HepG2 (cell line): ENCODE data around the gene CTNNBIP1. TPM values are rescaled to one million over a fixed set of nuclear protein-coding genes. Genes with fewer than 3 reads are reported as not detected.

Experiments used
- ATAC-seq: fragments of 200-7000 bp; cut with Tn5 transposase; 3 replicates; pipeline ENCODE4 v1.9.1; 2020; ENCODE audit warnings: mild to moderate bottlenecking, moderate library complexity
- BruUV-seq: library from RNA; stranded (reverse); fragments of 400-500 nt; replicated peaks from 2 replicates; lab custom pipeline; 2021; lab: Mats Ljungman, UMichigan
- CTCF ChIA-PET: fragments of 300-600 bp; formaldehyde crosslinking; extraction: SDS; loops from one replicate; lab custom pipeline; 2021; ENCODE audit warnings: low total read pairs, inconsistent platforms, low intra/inter-chr PET ratio; lab: Yijun Ruan, JAX
- POLR2A ChIA-PET: fragments of 350-600 bp; sonication (Branson Sonifier 250); formaldehyde crosslinking; loops from one replicate; lab custom pipeline; 2020; ENCODE audit warnings: antibody characterized with exemption, inconsistent platforms; lab: Yijun Ruan, JAX
- DNase-seq: peaks from one replicate; pipeline ENCODE4 v3.0.0-alpha.2; 2015; ENCODE audit warnings: low spot score
- FAIRE-seq: peaks from 3 replicates; lab custom pipeline; 2011; peaks lifted over from hg19 to GRCh38; lab: Jason Lieb, UNC
- H2AFZ ChIP-seq: one replicate; pipeline ENCODE4 v1.6.1; 2011; ENCODE audit warnings: low read length, inconsistent platforms
- H3K27ac ChIP-seq: fragments of 300-600 bp; 3 replicates; pipeline ENCODE4 v1.8.0; 2011; ENCODE audit warnings: mixed run types, mild to moderate bottlenecking, mixed read lengths, low read length, inconsistent platforms; ENCODE audit not compliant: insufficient read depth; ENCODE audit errors: extremely low read length
- H3K27me3 ChIP-seq, 2 experiments: fragments of 200-600 bp in 1 of 2; 2 replicates in 1 of 2; 3 replicates in 1 of 2; pipeline versions ENCODE4 v1.6.0 to v1.8.0; 2011; ENCODE audit warnings: low read length in 2 of 2, mild to moderate bottlenecking in 2 of 2, moderate library complexity in 2 of 2, inconsistent platforms in 1 of 2; ENCODE audit not compliant: insufficient read depth in 2 of 2, control insufficient read depth in 1 of 2
- H3K36me3 ChIP-seq, 2 experiments: fragments of 200-600 bp in 1 of 2; replicated peaks in 1 of 2; 2 replicates in 1 of 2; 3 replicates in 1 of 2; pipeline versions ENCODE4 v1.5.1 to v1.8.0; 2011; ENCODE audit warnings: low read length in 2 of 2, inconsistent platforms in 1 of 2; ENCODE audit not compliant: insufficient read depth in 2 of 2, control insufficient read depth in 1 of 2
- H3K4me1 ChIP-seq: 2 replicates; pipeline ENCODE4 v1.5.1; 2012; ENCODE audit warnings: low read length, inconsistent platforms; ENCODE audit not compliant: insufficient read depth
- H3K4me2 ChIP-seq: 2 replicates; pipeline ENCODE4 v1.6.0; 2011; ENCODE audit warnings: low read depth, low read length, inconsistent platforms
- H3K4me3 ChIP-seq, 3 experiments: fragments of 200-600 bp in 1 of 3; sonication (generic), shearing (Covaris generic) in 1 of 3; replicated peaks in 1 of 3; 2 replicates each; pipeline ENCODE4 v1.5.1; 2011 to 2016; ENCODE audit warnings: low read length in 3 of 3, inconsistent platforms in 2 of 3, low read depth in 2 of 3, mild to moderate bottlenecking in 2 of 3, control low read depth in 1 of 3, mixed read lengths in 1 of 3; ENCODE audit not compliant: insufficient read depth in 1 of 3
- H3K79me2 ChIP-seq: one replicate; pipeline ENCODE4 v1.6.1; 2011; ENCODE audit warnings: low read length, inconsistent platforms; ENCODE audit not compliant: insufficient read depth
- H3K9ac ChIP-seq: 2 replicates; pipeline ENCODE4 v1.6.0; 2011; ENCODE audit warnings: mild to moderate bottlenecking, low read depth, low read length, inconsistent platforms; ENCODE audit not compliant: insufficient read depth
- H3K9me3 ChIP-seq: 2 replicates; pipeline ENCODE4 v1.5.1; 2012; ENCODE audit warnings: mild to moderate bottlenecking, low read length
- H4K20me1 ChIP-seq: 2 replicates; pipeline ENCODE4 v1.6.0; 2011; ENCODE audit warnings: inconsistent platforms, mild to moderate bottlenecking, low read length, moderate library complexity; ENCODE audit not compliant: insufficient read depth
- AFF4 ChIP-seq: sonication (generic); formaldehyde crosslinking; IDR thresholded peaks from 2 replicates; pipeline ENCODE4 v1.4.0; 2020; ENCODE audit warnings: missing genetic modification reagents
- ARHGAP35 ChIP-seq: sonication (generic); formaldehyde crosslinking; IDR thresholded peaks from 2 replicates; pipeline ENCODE4 v1.9.0; 2022; ENCODE audit warnings: mild to moderate bottlenecking, inconsistent platforms, moderate library complexity, missing genetic modification reagents, borderline replicate concordance
- ATAD3A ChIP-seq: sonication (generic); formaldehyde crosslinking; IDR thresholded peaks from 2 replicates; pipeline ENCODE4 v1.4.0; 2020; ENCODE audit warnings: missing genetic modification reagents
- CREB1 ChIP-seq, 2 experiments: fragments of 450-650 bp in 1 of 2; IDR thresholded peaks; 2 replicates each; pipeline ENCODE4 v1.6.1; 2016 to 2017; ENCODE audit warnings: control low read depth in 1 of 2, mild to moderate bottlenecking in 1 of 2, missing compliant biosample characterization in 1 of 2, missing genetic modification characterization in 1 of 2
- CREBL2 ChIP-seq: sonication (generic); formaldehyde crosslinking; IDR thresholded peaks from 2 replicates; pipeline ENCODE4 v1.8.1; 2023; ENCODE audit warnings: missing genetic modification reagents, mild to moderate bottlenecking, borderline replicate concordance
- ETV5 ChIP-seq: IDR thresholded peaks from 2 replicates; pipeline ENCODE4 v1.6.1; 2018; ENCODE audit warnings: missing biosample characterization, missing genetic modification reagents, inconsistent platforms, borderline replicate concordance
- IRF2 ChIP-seq: IDR thresholded peaks from 2 replicates; pipeline ENCODE4 v1.6.1; 2018; ENCODE audit warnings: missing genetic modification reagents, missing compliant biosample characterization
- KLF15 ChIP-seq: sonication (generic); formaldehyde crosslinking; IDR thresholded peaks from 2 replicates; pipeline ENCODE4 v1.8.1; 2023; ENCODE audit warnings: borderline replicate concordance, mild to moderate bottlenecking, inconsistent platforms, missing genetic modification reagents, mixed read lengths
- MZF1 ChIP-seq: sonication (generic); formaldehyde crosslinking; IDR thresholded peaks from 2 replicates; pipeline ENCODE4 v1.8.1; 2023; ENCODE audit warnings: mild to moderate bottlenecking, missing genetic modification reagents, borderline replicate concordance
- NFIC ChIP-seq: IDR thresholded peaks from 2 replicates; pipeline ENCODE4 v1.6.1; 2012; ENCODE audit warnings: mild to moderate bottlenecking, low read length, inconsistent platforms
- RELA ChIP-seq: sonication (generic); formaldehyde crosslinking; IDR thresholded peaks from 2 replicates; pipeline ENCODE4 v1.4.0; 2020; ENCODE audit warnings: missing genetic modification reagents
- SCMH1 ChIP-seq: sonication (generic); formaldehyde crosslinking; IDR thresholded peaks from 2 replicates; pipeline ENCODE4 v1.9.0; 2021; ENCODE audit warnings: missing genetic modification reagents, mild to moderate bottlenecking, borderline replicate concordance
- SRSF4 ChIP-seq: fragments of 200-400 bp; formaldehyde crosslinking; IDR thresholded peaks from one replicate; pipeline ENCODE4 v1.6.1; 2018; ENCODE audit warnings: mild to moderate bottlenecking, low read depth, low read length, moderate library complexity; ENCODE audit not compliant: poor library complexity, severe bottlenecking
- ZFP36 ChIP-seq: fragments of 150-350 bp; IDR thresholded peaks from 2 replicates; pipeline ENCODE4 v1.6.1; 2018; ENCODE audit warnings: borderline replicate concordance, low read length, low read depth; ENCODE audit not compliant: partially characterized antibody
- ZNF18 ChIP-seq: sonication (generic); formaldehyde crosslinking; IDR thresholded peaks from 2 replicates; pipeline ENCODE4 v1.8.0; 2022; ENCODE audit warnings: mild to moderate bottlenecking, missing genetic modification reagents; ENCODE audit not compliant: insufficient replicate concordance
- ZNF263 ChIP-seq: sonication (generic); formaldehyde crosslinking; IDR thresholded peaks from 2 replicates; pipeline ENCODE4 v1.4.0; 2020; ENCODE audit warnings: missing genetic modification reagents
- ZNF367 ChIP-seq: sonication (generic); formaldehyde crosslinking; IDR thresholded peaks from 2 replicates; pipeline ENCODE4 v1.4.0; 2020; ENCODE audit warnings: missing genetic modification reagents, borderline replicate concordance
- ZNF841 ChIP-seq: sonication (generic); formaldehyde crosslinking; IDR thresholded peaks from 2 replicates; pipeline ENCODE4 v1.8.1; 2023; ENCODE audit warnings: missing genetic modification reagents, borderline replicate concordance
- whole genome bisulfite sequencing: methylation state at CpG from one replicate; pipeline ENCODE4 v1.1.6; 2017; ENCODE audit warnings: low lambda C conversion rate; 5-methylcytosine and 5-hydroxymethylcytosine counted together
- in situ Hi-C: cut with HindIII; loops from 2 replicates; pipeline ENCODE4 v1.10.0; 2017; ENCODE audit warnings: low pct_unique_long_range_greater_than_20kb; ENCODE audit not compliant: extremely low pct_ligation_motif_present
- intact Hi-C: fragments of 100-400 bp; cut with micrococcal nuclease; formaldehyde crosslinking; loops from one replicate; pipeline ENCODE4 v1.10.0; 2022; ENCODE audit not compliant: unreplicated experiment
- polyA plus RNA-seq, 8 experiments: library from polyadenylated mRNA; depleted of rRNA in 3 of 8; stranded (reverse) in 7 of 8; unstranded in 1 of 8; fragments of >200 nt; fragmentation: Illumina TruSeq in 4 of 8; extraction: Trizol in 4 of 8; gene quantifications; 2 replicates each; pipeline versions ENCODE4 v1.2.1 to v1.2.3, GENCODE V29; 2011 to 2016; ENCODE audit warnings: low read depth in 4 of 8, missing spikeins in 1 of 8, mixed read lengths in 1 of 8; ENCODE audit not compliant: insufficient read depth in 1 of 8
- total RNA-seq, 5 experiments: library from RNA; depleted of rRNA; stranded (reverse); fragments of >200 nt; fragmentation: Illumina TruSeq; extraction: Trizol; gene quantifications; 2 replicates each; pipeline ENCODE4 v1.2.3, GENCODE V29; 2016; ENCODE audit warnings: low read depth in 1 of 5

CTNNBIP1 gene
- total and polyA plus RNA-seq, 2 of the 13 experiments (the other 11 are each of a cell fraction or from before 2014, with no cell fraction given), result 71.7 to 83.0 TPM

DNA sequence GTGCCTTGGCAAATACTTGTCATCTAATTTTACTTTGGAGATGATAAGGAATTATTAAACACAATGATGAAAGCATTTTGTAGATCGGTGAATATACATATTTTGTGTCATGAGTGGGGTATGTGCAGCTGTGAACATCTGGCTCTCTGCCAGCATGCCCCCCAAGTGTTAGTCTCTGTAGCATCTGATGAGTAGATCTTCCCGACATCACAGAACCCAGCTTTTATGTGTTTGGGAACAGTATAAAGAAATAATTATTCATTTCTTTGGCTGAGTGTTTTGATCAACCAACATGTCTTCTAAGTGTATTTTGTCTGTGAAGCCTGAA is 4.5 kb upstream of the CTNNBIP1 start:
- Histone ChIP-seq H3K27me3 (no peaks in the 10 kb centered on the region), H4K20me1 (no peaks in the 10 kb centered on the region), H3K9me3 (no peaks in the 10 kb centered on the region), H3K4me3 (peak overlapping the region; percentile 23 to 55 (median 30); a peak in 4 of 6 replicates), H2AFZ (no peak overlapping the region), H3K4me1 (peaks cover 55% of the 10 kb centered on the region), H3K79me2 (peaks cover 4% of the 10 kb centered on the region), H3K4me2 (peak overlapping the region; percentile 75), H3K27ac (peak overlapping the region; percentile 82), H3K36me3 (no peaks in the 10 kb centered on the region), H3K9ac (peak overlapping the region; percentile 64)
- in situ Hi-C loops (no loop called here), intact Hi-C loops (loop anchor here (1.0 to 2.0 kb wide), 3 partner anchors 14 to 39 kb away; partner anchors contain the start of genes LZIC and NMNAT1)
- ChIA-PET CTCF (interaction anchor here (1.7 kb wide), 1 partner anchor 40 kb away, joined by 10 read pairs; no protein-coding TSS in a partner anchor), POLR2A (interaction anchor here (0.7 to 6.3 kb wide), 14 partner anchors 9 to 197 kb away, joined by 3 to 130 read pairs (median 5); partner anchors contain the start of genes LZIC, NMNAT1 and UBE4B)
- DNase-seq, result no peak
- no peak for ATAC-seq
- no peak for FAIRE-seq
- BruUV-seq, result no TSS peak
- WGBS, result 21% methylated on average over 2 of the region's 2 CpGs
- TF ChIP-seq KLF15 (CRISPR knock-in tag) (no peak), CREB1 (IDR thresholded peaks at IDR 0.05) (no peak), CREB1 (CRISPR knock-in tag; IDR thresholded peaks at IDR 0.05) (no peak; the same call in 1 of the 2 replicates), ZNF263 (no peak), CREBL2 (CRISPR knock-in tag) (no peak), ZNF841 (CRISPR knock-in tag) (no peak), ZNF367 (CRISPR knock-in tag) (no peak), RELA (CRISPR knock-in tag) (no peak), AFF4 (CRISPR knock-in tag) (no peak), ATAD3A (CRISPR knock-in tag) (no peak), IRF2 (no peak), SRSF4 (no peak), ARHGAP35 (CRISPR knock-in tag) (no peak), NFIC (peak; percentile 54), ETV5 (CRISPR knock-in tag) (no peak), ZNF18 (CRISPR knock-in tag) (peak; percentile 10), ZFP36 (no peak), MZF1 (CRISPR knock-in tag) (no peak), SCMH1 (CRISPR knock-in tag) (no peak)
